Activated naive CD4-positive, alpha-beta T cell treated with anti-CD3 and anti-CD28 coated beads for 36 hours (primary cell): Measurements from ENCODE around the gene PPM1E. TPM values are rescaled to one million over a fixed set of nuclear protein-coding genes. Genes with fewer than 3 reads are reported as not detected.

Experiments
- CTCF ChIA-PET: fragments of 350-600 bp; sonication (Branson Sonifier 250); formaldehyde crosslinking; loops from one replicate; lab custom pipeline; 2021; ENCODE audit warnings: antibody characterized with exemption; lab: Charles Lee
- DNase-seq: peaks from one replicate; pipeline ENCODE4 v3.0.0-alpha.2; 2020
- H3K27ac Mint-ChIP-seq: one replicate; pipeline ENCODE4 v1.8.0; 2021; ENCODE audit warnings: mild to moderate bottlenecking, mixed read lengths
- H3K27me3 Mint-ChIP-seq: one replicate; pipeline ENCODE4 v1.8.0; 2021; ENCODE audit warnings: low read depth, mixed read lengths
- H3K36me3 Mint-ChIP-seq: one replicate; pipeline ENCODE4 v1.8.0; 2021; ENCODE audit warnings: low read depth, mixed read lengths
- H3K4me1 Mint-ChIP-seq: one replicate; pipeline ENCODE4 v1.8.0; 2021; ENCODE audit warnings: low read depth, mixed read lengths
- H3K4me3 Mint-ChIP-seq: one replicate; pipeline ENCODE4 v1.8.0; 2021; ENCODE audit warnings: mild to moderate bottlenecking, moderate library complexity, mixed read lengths
- H3K9me3 Mint-ChIP-seq: one replicate; pipeline ENCODE4 v1.8.0; 2021; ENCODE audit warnings: mixed read lengths
- intact Hi-C: fragments of 100-400 bp; cut with micrococcal nuclease; formaldehyde crosslinking; loops from one replicate; pipeline ENCODE4 v1.15.1; 2023
- total RNA-seq, 2 experiments: library from RNA; stranded (reverse); gene quantifications; one replicate each; pipeline ENCODE4 v1.2.3, GENCODE V29; 2021

The PPM1E gene
- total RNA-seq, 2 experiments from 2014 or later, result 0.05 TPM; not detected in 1

DNA sequence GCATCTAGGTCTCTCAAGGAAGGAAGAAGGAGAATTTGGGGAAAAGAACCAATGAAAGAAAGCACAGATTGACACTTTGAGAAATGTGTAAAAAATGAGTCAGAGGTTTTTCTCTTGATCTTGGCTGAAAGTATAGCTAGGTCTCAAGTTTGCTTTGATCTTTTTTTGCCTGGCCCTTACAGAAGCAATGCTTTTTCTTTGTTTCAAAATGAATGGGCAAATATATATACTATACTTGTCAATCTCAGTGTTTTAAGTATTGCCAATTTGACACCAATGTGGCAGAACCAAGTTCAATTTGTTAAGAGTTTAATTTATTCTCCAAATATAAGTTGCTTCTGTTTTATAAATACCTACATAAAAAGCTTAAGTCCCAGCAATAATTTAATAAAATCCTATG lies 119.6 kb downstream of the PPM1E start:
- Mint-ChIP-seq H3K9me3 (no peaks in the 10 kb centered on the region), H3K27me3 (no peaks in the 10 kb centered on the region), H3K36me3 (no peaks in the 10 kb centered on the region), H3K4me1 (peaks cover 8% of the 10 kb centered on the region), H3K4me3 (no peak overlapping the region), H3K27ac (no peak overlapping the region)
- intact Hi-C loops, result loop anchor here (2.0 kb wide), 1 partner anchor 130 kb away; no protein-coding TSS in a partner anchor
- no peak for DNase-seq
- CTCF ChIA-PET, result interaction anchor here (1.0 kb wide), 1 partner anchor 12 kb away, joined by 3 read pairs; no protein-coding TSS in a partner anchor

DNA sequence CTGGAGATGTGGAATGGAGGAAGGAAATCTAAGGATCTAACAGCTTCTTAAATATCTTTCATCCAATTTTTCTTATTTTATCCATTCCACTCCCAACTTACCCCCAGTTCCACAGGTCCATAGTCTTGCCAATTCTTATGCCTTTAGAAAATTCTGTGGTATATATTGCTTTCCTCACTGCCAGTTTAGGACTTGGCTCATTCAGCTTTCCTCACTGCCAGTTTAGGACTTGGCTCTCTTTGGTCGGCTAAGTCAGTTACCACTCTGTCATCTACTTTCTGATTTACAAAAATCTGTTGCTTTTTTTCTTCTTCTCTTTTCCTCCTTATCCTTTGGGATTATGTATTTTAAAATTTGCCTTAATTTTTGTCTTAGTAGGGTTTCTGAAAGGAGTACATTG lies 128.5 kb downstream of the PPM1E start:
- peaks cover 12% of the 10 kb centered on the region for H3K27me3 Mint-ChIP-seq
- no peak overlapping the region for H3K27ac Mint-ChIP-seq
- no peaks in the 10 kb centered on the region for H3K4me1 Mint-ChIP-seq
- no peak overlapping the region for H3K4me3 Mint-ChIP-seq
- CTCF ChIA-PET, result interaction anchor here (0.6 kb wide), 1 partner anchor 216 kb away, joined by 3 read pairs; no protein-coding TSS in a partner anchor
- H3K36me3 Mint-ChIP-seq, result no peaks in the 10 kb centered on the region
- no peak for DNase-seq
- no peaks in the 10 kb centered on the region for H3K9me3 Mint-ChIP-seq
- intact Hi-C loops, result no loop called here

DNA sequence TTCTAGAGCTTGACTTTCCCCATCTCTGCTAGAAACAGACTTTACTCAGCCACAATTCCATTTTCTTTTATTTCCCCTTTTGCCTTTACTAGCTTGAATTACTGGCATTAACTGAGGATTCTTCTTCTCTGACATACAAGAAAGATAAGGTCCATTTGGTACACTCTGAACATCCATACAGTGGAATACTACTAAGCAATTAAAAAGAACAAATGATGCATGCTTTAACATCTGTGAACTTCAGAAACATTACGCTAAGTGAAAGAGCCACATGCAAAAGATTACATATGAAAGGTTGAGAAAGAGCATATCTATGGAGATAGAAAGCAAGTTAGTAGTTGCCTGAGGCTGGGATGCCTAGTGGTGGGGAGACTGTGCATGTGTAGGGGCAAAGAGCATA lies 130.9 kb downstream of the PPM1E start:
- Mint-ChIP-seq H3K27ac (no peak overlapping the region), H3K4me3 (no peak overlapping the region), H3K36me3 (no peaks in the 10 kb centered on the region), H3K4me1 (no peaks in the 10 kb centered on the region), H3K27me3 (peaks cover 16% of the 10 kb centered on the region), H3K9me3 (no peaks in the 10 kb centered on the region)
- intact Hi-C loops, result no loop called here
- no peak for DNase-seq
- CTCF ChIA-PET, result interaction anchor here (1.6 kb wide), 1 partner anchor 119 kb away, joined by 4 read pairs; no protein-coding TSS in a partner anchor

DNA sequence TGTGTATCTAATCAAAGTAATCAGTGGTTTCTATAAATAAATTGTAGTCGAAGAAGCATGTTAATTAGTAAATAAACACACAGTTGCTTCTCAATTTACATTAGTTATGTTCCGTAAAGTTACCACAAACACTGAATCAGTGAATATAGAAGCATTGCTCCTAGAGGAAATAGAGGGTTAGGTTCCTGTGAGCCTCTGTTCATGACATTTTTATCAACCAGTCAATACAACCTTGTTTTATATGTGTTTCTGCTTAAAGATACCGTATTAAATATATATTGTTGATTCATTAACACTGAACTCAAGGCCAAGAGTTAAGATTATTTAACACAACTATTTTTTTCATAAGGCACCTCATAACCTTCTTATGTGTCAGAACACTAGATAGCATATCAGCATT lies 134.3 kb downstream of the PPM1E start:
- CTCF ChIA-PET, result no interaction called here
- intact Hi-C loops, result no loop called here

DNA sequence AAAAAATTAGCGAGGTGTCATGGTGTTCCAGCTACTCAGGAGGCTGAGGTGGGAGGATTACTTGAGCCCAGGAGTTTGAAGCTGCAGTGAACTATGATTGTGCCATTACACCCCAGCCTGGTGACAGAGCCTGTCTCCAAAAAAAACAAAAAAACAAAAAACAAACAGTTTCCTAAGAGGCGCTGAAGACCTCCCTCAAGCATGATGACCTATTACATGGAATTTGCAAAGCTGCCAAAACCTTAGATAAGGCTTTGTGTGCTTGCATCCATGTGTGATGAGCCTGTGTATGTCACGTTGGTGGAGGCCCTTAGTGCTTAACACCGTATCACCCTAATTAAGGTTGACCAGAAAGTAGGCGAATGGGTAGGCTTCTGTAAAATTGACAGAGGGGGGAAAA lies 143.5 kb downstream of the PPM1E start:
- Mint-ChIP-seq H3K4me1 (no peaks in the 10 kb centered on the region), H3K9me3 (no peaks in the 10 kb centered on the region), H3K36me3 (no peaks in the 10 kb centered on the region), H3K27me3 (peaks cover 2% of the 10 kb centered on the region), H3K4me3 (no peak overlapping the region), H3K27ac (no peak overlapping the region)
- DNase-seq, result no peak
- CTCF ChIA-PET, result no interaction called here
- intact Hi-C loops, result no loop called here

More for the DNA sequence above, 134.3 kb downstream of the PPM1E start:
- Mint-ChIP-seq H3K4me3 (no peak overlapping the region), H3K36me3 (no peaks in the 10 kb centered on the region), H3K27me3 (peaks cover 15% of the 10 kb centered on the region), H3K27ac (no peak overlapping the region), H3K9me3 (no peaks in the 10 kb centered on the region), H3K4me1 (no peaks in the 10 kb centered on the region)
- DNase-seq, result no peak

DNA sequence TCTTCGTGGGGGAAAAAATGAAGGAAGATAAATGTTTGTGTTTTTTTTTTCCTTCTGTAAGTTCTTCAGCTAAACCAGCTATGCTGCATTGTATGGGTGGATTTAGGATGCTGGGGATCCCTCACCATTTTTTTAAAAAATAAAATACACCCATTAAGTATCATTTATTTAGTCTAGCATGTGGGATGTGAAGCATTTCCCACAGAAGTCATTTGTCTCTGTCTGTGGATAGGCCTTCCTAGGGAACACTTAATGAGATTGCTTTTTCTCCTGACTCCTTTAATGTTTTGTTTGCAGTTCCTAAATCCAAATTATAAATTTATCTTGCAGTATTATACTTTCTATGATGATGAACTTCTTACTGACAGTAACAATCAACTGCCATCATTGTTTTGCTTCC lies 146.7 kb downstream of the PPM1E start:
- Mint-ChIP-seq H3K9me3 (peaks cover 4% of the 10 kb centered on the region), H3K4me1 (no peaks in the 10 kb centered on the region), H3K4me3 (no peak overlapping the region), H3K27ac (no peak overlapping the region), H3K27me3 (peaks cover 3% of the 10 kb centered on the region), H3K36me3 (peaks cover 2% of the 10 kb centered on the region)
- CTCF ChIA-PET, result no interaction called here
- intact Hi-C loops, result no loop called here
- no peak for DNase-seq

DNA sequence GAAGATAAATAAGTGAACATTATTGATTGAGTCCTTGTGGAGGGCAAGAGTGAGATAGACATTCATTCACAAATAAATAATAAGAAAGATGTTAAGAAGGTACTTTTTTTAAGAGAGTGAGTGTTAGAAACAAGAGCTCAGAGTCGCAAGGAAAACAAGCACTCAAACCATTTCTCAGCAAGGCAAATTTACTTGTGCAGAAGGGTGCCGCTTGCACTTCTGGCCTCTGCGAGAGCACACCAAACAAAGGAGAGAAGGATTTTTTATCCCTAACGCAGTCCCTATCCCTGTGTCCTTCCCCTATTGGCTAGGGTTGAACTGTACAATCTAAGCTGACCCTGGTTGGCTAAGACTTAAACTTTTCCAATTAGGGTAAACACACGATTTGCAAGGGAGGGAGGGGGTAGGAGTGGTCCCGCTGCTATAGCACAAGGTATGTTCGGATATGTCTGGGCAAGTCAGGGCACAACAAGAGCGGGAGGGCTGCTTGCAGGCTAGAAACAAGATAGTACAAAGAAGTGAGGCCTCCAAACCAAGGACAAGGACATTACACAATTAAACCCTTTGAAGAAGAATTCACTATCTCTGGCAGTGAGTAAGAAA lies 156.2 kb downstream of the PPM1E start:
- CTCF ChIA-PET, result interaction anchor here (1.1 kb wide), 1 partner anchor 187 kb away, joined by 3 read pairs; no protein-coding TSS in a partner anchor
- peaks cover 7% of the 10 kb centered on the region for H3K4me1 Mint-ChIP-seq
- no peak overlapping the region for H3K27ac Mint-ChIP-seq
- H3K36me3 Mint-ChIP-seq, result peaks cover 5% of the 10 kb centered on the region
- H3K27me3 Mint-ChIP-seq, result peaks cover 13% of the 10 kb centered on the region
- no peak for DNase-seq
- intact Hi-C loops, result no loop called here
- peaks cover 15% of the 10 kb centered on the region for H3K9me3 Mint-ChIP-seq
- H3K4me3 Mint-ChIP-seq, result no peak overlapping the region

DNA sequence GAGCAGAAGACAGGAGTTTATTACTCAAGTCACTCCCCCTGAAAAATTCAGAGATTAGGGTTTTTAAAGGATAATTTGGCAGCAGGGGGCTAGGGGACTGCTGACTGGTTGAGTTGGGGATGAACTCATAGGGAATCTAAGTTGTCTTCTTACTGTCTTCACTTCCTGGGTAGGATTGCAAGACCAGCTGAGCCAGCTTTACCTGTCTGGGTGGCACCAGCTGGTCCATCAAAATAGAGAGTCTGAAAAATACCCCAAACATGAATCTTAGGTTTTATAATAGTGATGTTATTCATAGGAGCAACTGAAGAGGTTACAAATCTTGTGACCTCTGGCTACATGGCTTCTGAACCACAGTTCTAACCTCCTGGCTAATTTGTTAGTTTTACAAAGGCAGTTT lies 157.9 kb downstream of the PPM1E start:
- peaks cover 11% of the 10 kb centered on the region for H3K27me3 Mint-ChIP-seq
- H3K27ac Mint-ChIP-seq, result no peak overlapping the region
- intact Hi-C loops, result no loop called here
- CTCF ChIA-PET, result interaction anchor here (0.7 kb wide), 2 partner anchors 46 to 48 kb away, joined by 3 to 4 read pairs; no protein-coding TSS in a partner anchor
- peaks cover 7% of the 10 kb centered on the region for H3K4me1 Mint-ChIP-seq
- H3K36me3 Mint-ChIP-seq, result peaks cover 5% of the 10 kb centered on the region
- no peak for DNase-seq
- H3K4me3 Mint-ChIP-seq, result no peak overlapping the region
- peaks cover 15% of the 10 kb centered on the region for H3K9me3 Mint-ChIP-seq

DNA sequence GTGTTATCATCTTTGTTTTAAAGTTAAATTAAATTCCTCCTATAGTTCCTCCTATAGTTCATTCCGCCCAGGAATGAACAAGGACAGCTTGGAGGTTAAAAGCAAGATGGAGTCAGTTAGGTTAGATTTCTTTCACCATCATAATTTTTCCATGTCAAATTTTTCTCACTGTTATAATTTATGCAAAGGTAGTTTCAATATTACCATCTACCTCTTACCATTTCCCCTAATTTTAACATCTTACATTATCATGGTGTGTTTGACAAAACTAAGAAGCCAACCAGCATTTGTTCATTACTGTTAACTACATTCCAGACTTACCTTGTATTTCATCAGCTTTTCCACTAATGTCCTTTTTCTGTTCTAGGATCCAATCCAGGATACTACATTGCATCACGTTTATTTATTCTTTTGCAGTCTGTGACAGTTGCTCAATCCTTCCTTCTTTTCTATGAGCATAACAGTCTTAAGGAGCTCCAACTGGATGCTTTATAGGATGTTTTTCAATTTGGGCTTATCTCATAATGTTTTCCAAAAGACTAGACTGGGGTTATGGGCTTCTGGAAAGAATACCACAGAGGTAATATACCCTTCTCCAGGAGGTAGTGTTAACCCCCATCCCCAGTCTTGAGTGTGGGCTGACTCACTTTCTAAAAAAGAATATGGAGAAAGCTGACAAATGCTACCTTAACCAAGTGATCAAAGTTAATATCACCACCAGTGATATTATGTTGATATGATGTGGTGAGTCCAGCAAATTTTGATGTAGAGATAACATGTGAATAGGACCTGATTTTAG lies 158.5 kb downstream of the PPM1E start:
- H3K27ac Mint-ChIP-seq, result no peak overlapping the region
- H3K27me3 Mint-ChIP-seq, result peaks cover 13% of the 10 kb centered on the region
- DNase-seq, result no peak
- H3K4me3 Mint-ChIP-seq, result no peak overlapping the region
- H3K4me1 Mint-ChIP-seq, result peaks cover 9% of the 10 kb centered on the region
- peaks cover 15% of the 10 kb centered on the region for H3K9me3 Mint-ChIP-seq
- CTCF ChIA-PET, result interaction anchor here (0.7 kb wide), 1 partner anchor 47 kb away, joined by 4 read pairs; no protein-coding TSS in a partner anchor
- intact Hi-C loops, result no loop called here
- H3K36me3 Mint-ChIP-seq, result peaks cover 5% of the 10 kb centered on the region

DNA sequence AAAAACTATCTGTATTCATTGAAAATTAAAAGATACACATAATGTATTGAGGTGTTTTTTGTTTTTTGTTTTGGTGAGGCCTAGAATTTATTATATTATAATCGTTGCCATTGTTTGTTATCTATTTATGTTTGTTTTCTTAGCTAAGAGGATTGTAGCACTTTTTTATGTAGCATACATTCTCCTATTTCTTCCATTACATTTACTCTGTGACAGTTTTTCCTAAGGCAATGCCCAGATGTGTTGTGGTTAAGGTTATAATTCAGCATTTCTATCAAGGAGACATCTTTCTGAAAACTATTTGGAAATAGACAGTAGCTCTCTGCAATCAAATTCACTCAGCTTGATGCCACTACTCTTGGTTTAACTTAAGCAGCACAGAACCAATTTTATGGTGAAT lies 161.6 kb downstream of the PPM1E start:
- Mint-ChIP-seq H3K9me3 (peaks cover 5% of the 10 kb centered on the region), H3K36me3 (no peaks in the 10 kb centered on the region), H3K27me3 (peaks cover 12% of the 10 kb centered on the region), H3K4me3 (no peak overlapping the region), H3K27ac (no peak overlapping the region), H3K4me1 (peaks cover 21% of the 10 kb centered on the region)
- intact Hi-C loops, result no loop called here
- DNase-seq, result no peak
- CTCF ChIA-PET, result no interaction called here

DNA sequence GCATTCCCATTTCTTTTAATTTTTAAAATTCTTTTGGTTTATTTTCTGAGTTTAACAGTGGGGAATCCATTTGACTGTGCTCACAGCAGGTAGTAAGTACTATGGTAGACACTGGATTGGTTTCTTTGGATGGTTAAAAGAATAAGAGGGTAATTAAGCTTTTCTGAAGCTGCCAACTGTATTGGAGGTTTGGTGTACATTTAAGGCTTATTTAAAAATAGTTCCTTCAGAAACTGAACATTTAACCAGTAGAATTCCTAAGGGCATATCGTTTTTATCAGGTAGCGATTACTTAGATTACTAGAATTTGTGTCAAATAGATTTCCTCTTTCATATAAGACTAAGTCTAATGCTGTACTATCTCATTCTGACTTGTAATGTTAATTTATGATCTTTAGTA lies 162.4 kb downstream of the PPM1E start:
- H3K27me3 Mint-ChIP-seq, result peaks cover 9% of the 10 kb centered on the region
- H3K9me3 Mint-ChIP-seq, result peaks cover under 1% of the 10 kb centered on the region
- H3K4me3 Mint-ChIP-seq, result no peak overlapping the region
- DNase-seq, result no peak
- intact Hi-C loops, result no loop called here
- peaks cover 21% of the 10 kb centered on the region for H3K4me1 Mint-ChIP-seq
- no peaks in the 10 kb centered on the region for H3K36me3 Mint-ChIP-seq
- CTCF ChIA-PET, result no interaction called here
- H3K27ac Mint-ChIP-seq, result no peak overlapping the region

DNA sequence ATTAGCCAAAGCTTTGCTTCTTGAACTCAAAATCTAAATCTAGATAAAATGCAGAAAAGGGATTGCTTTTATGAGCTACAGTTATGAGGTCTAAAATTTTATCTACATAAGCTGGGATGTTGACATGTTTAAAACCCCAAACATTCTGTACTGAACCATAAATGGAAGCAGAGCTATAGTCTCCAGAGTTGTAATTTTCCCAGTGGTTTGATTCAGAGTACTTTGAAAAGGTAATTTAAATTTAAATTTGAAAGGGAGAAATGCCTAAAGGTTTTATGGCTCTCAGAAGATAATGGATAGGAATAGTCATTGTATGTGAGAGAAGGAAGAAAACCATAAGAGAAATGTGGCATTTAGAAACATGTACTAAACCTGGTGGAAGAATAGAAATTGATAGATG lies 163.2 kb downstream of the PPM1E start:
- DNase-seq, result no peak
- intact Hi-C loops, result no loop called here
- CTCF ChIA-PET, result no interaction called here
- H3K27me3 Mint-ChIP-seq, result peaks cover 8% of the 10 kb centered on the region
- H3K4me1 Mint-ChIP-seq, result peaks cover 18% of the 10 kb centered on the region
- H3K36me3 Mint-ChIP-seq, result no peaks in the 10 kb centered on the region
- H3K9me3 Mint-ChIP-seq, result no peaks in the 10 kb centered on the region
- no peak overlapping the region for H3K27ac Mint-ChIP-seq
- H3K4me3 Mint-ChIP-seq, result no peak overlapping the region
